Measurements from ENCODE around the gene FAM20C. TPM values are rescaled to one million over a fixed set of nuclear protein-coding genes. Genes with fewer than 3 reads are reported as not detected.

FAM20C gene
- total RNA-seq, 1 donor from 2014 or later, result 22.1 TPM

- Histone ChIP-seq H3K27ac (no peak overlapping the region), H3K9me3 (no peaks in the 10 kb centered on the region), H3K4me1 (no peaks in the 10 kb centered on the region), H3K27me3 (no peaks in the 10 kb centered on the region), H3K36me3 (peaks cover 0 to 8% of the 10 kb centered on the region in 2 donors), H3K4me3 (no peak overlapping the region)
- no peak for DNase-seq (ENCODE audit: extremely low spot score in 2 of 2)
- TF ChIP-seq CTCF (IDR thresholded peaks at IDR 0.05) (no peak), POLR2AphosphoS5 (IDR thresholded peaks at IDR 0.05; ENCODE audit: insufficient read depth in 1 of 2, low read depth in 1 of 2) (no peak), POLR2A (IDR thresholded peaks at IDR 0.05) (no peak)
- intact Hi-C loops (cut with DNase I), result no loop called here
These were observed 60.0 kb downstream of the FAM20C start for GRCh38 chr7:252216-252965.

GRCh38 chr7:252981-253380, 60.6 kb downstream of the FAM20C start:
- Histone ChIP-seq H3K4me3 (no peak overlapping the region), H3K27me3 (no peaks in the 10 kb centered on the region), H3K36me3 (peaks cover 0 to 8% of the 10 kb centered on the region in 2 donors), H3K4me1 (no peaks in the 10 kb centered on the region), H3K27ac (no peak overlapping the region), H3K9me3 (no peaks in the 10 kb centered on the region)
- TF ChIP-seq POLR2AphosphoS5 (IDR thresholded peaks at IDR 0.05; ENCODE audit: insufficient read depth in 1 of 2, low read depth in 1 of 2) (no peak), CTCF (IDR thresholded peaks at IDR 0.05) (no peak), POLR2A (IDR thresholded peaks at IDR 0.05) (no peak)
- intact Hi-C loops (cut with DNase I), result no loop called here
- DNase-seq (ENCODE audit: extremely low spot score in 2 of 2), result no peak

GRCh38 chr7:253581-254336, 61.4 kb downstream of the FAM20C start:
- intact Hi-C loops (cut with DNase I), result no loop called here
- no peak overlapping the region for H3K27ac ChIP-seq
- no peaks in the 10 kb centered on the region for H3K9me3 ChIP-seq
- no peak overlapping the region for H3K4me3 ChIP-seq
- no peak for TF ChIP-seq POLR2A (IDR thresholded peaks at IDR 0.05)
- no peak for TF ChIP-seq CTCF (IDR thresholded peaks at IDR 0.05)
- TF ChIP-seq POLR2AphosphoS5 (IDR thresholded peaks at IDR 0.05; ENCODE audit: insufficient read depth in 1 of 2, low read depth in 1 of 2), result no peak
- DNase-seq (ENCODE audit: extremely low spot score in 2 of 2), result no peak
- H3K27me3 ChIP-seq, result no peaks in the 10 kb centered on the region
- no peaks in the 10 kb centered on the region for H3K4me1 ChIP-seq
- peaks cover 0 to 8% of the 10 kb centered on the region in 2 donors for H3K36me3 ChIP-seq

- H3K9me3 ChIP-seq, result no peaks in the 10 kb centered on the region
- no peaks in the 10 kb centered on the region for H3K4me1 ChIP-seq
- intact Hi-C loops (cut with DNase I), result no loop called here
- TF ChIP-seq CTCF (IDR thresholded peaks at IDR 0.05) (no peak), POLR2A (IDR thresholded peaks at IDR 0.05) (no peak), POLR2AphosphoS5 (IDR thresholded peaks at IDR 0.05; ENCODE audit: insufficient read depth in 1 of 2, low read depth in 1 of 2) (no peak)
- no peak for DNase-seq (ENCODE audit: extremely low spot score in 2 of 2)
- no peak overlapping the region for H3K27ac ChIP-seq
- H3K36me3 ChIP-seq, result peaks cover 0 to 10% of the 10 kb centered on the region in 2 donors
- H3K4me3 ChIP-seq, result no peak overlapping the region
- no peaks in the 10 kb centered on the region for H3K27me3 ChIP-seq
These were observed 62.1 kb downstream of the FAM20C start for GRCh38 chr7:254337-255037.
